Right atrium auricular region (tissue), 2 donors: Measurements from ENCODE around the gene FLRT3. TPM values are rescaled to one million over a fixed set of nuclear protein-coding genes. Genes with fewer than 3 reads are reported as not detected.

ENCODE experiments used
- DNase-seq: peaks from one replicate; pipeline ENCODE4 v3.0.0-alpha.2; 2019; ENCODE audit warnings: low spot score
- H3K27ac ChIP-seq, 2 donors: fragments of 200-600 bp; sonication (generic); 1 replicate in 1 of 2; 2 replicates in 1 of 2; pipeline ENCODE4 v1.5.1; 2016 to 2019
- H3K27me3 ChIP-seq, 2 donors: fragments of 200-600 bp; sonication (generic); one replicate each; pipeline versions ENCODE4 v1.5.1 to v1.6.0; 2017 to 2019
- H3K36me3 ChIP-seq: fragments of 200-600 bp; sonication (generic); one replicate; pipeline ENCODE4 v1.5.1; 2016
- H3K4me1 ChIP-seq, 2 donors: fragments of 200-600 bp; sonication (generic); one replicate each; pipeline versions ENCODE4 v1.5.1 to v1.6.0; 2017 to 2019
- H3K4me3 ChIP-seq, 2 donors: fragments of 200-600 bp; sonication (generic); 1 replicate in 1 of 2; 2 replicates in 1 of 2; pipeline ENCODE4 v1.5.1; 2017 to 2019; ENCODE audit warnings: mild to moderate bottlenecking in 1 of 2, moderate library complexity in 1 of 2
- H3K9me3 ChIP-seq, 2 donors: fragments of 200-600 bp; sonication (generic); one replicate each; pipeline ENCODE4 v1.5.1; 2019
- CTCF ChIP-seq, 2 donors: fragments of 200-600 bp; sonication (generic); IDR thresholded peaks; one replicate each; pipeline ENCODE4 v1.5.1; 2019; ENCODE audit warnings: antibody characterized with exemption in 2 of 2
- total RNA-seq, 2 donors: library from RNA; depleted of rRNA; stranded (reverse); fragments of >200 nt; gene quantifications; one replicate each; pipeline ENCODE4 v1.1.0, GENCODE V29; 2016

Gene FLRT3
- total RNA-seq, 2 donors from 2014 or later = 2.3 to 17.8 TPM

- no peak overlapping the region for H3K4me3 ChIP-seq
- no peaks in the 10 kb centered on the region for H3K9me3 ChIP-seq
- no peaks in the 10 kb centered on the region for H3K27me3 ChIP-seq
- no peaks in the 10 kb centered on the region for H3K4me1 ChIP-seq
- H3K36me3 ChIP-seq = no peaks in the 10 kb centered on the region
- no peak overlapping the region for H3K27ac ChIP-seq
- TF ChIP-seq CTCF (IDR thresholded peaks at IDR 0.05) = no peak
- DNase-seq = no peak
These were observed 23.9 kb downstream of the FLRT3 start for GRCh38 chr20:14313341-14314020.

GRCh38 chr20:14312001-14312400 lies 25.4 kb downstream of the FLRT3 start:
- Histone ChIP-seq H3K27ac (no peak overlapping the region), H3K9me3 (no peaks in the 10 kb centered on the region), H3K4me3 (no peak overlapping the region), H3K4me1 (no peaks in the 10 kb centered on the region), H3K27me3 (no peaks in the 10 kb centered on the region), H3K36me3 (no peaks in the 10 kb centered on the region)
- no peak for TF ChIP-seq CTCF (IDR thresholded peaks at IDR 0.05)
- no peak for DNase-seq

GRCh38 chr20:14310977-14311627 lies 26.3 kb downstream of the FLRT3 start:
- no peaks in the 10 kb centered on the region for H3K4me1 ChIP-seq
- H3K4me3 ChIP-seq = no peak overlapping the region
- no peak for TF ChIP-seq CTCF (IDR thresholded peaks at IDR 0.05)
- H3K27ac ChIP-seq = no peak overlapping the region
- H3K27me3 ChIP-seq = no peaks in the 10 kb centered on the region
- no peaks in the 10 kb centered on the region for H3K36me3 ChIP-seq
- DNase-seq = no peak
- H3K9me3 ChIP-seq = no peaks in the 10 kb centered on the region

DNA sequence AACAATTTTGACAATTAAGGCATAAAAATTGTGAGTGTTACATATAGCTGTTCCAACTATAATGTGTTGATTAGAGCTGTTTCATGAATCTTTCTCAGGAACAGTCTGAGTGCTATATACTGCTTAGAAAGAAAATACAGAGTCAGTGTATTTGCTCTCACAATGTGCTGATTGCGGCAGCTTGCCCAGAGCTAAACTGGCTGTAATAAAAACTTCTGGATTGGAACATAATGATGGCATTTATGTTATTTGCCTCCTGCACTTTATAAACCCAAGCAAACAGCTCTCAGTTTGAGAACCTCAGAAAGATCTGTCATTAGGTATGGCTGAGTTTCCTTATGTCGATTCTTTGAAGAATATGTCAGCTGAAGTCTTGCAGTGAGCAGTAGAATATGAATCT lies 29.5 kb downstream of the FLRT3 start:
- no peak overlapping the region for H3K4me3 ChIP-seq
- no peak for TF ChIP-seq CTCF (IDR thresholded peaks at IDR 0.05)
- no peak for DNase-seq
- no peak overlapping the region for H3K27ac ChIP-seq
- no peaks in the 10 kb centered on the region for H3K4me1 ChIP-seq
- H3K27me3 ChIP-seq = no peaks in the 10 kb centered on the region
- no peaks in the 10 kb centered on the region for H3K36me3 ChIP-seq
- H3K9me3 ChIP-seq = no peaks in the 10 kb centered on the region

GRCh38 chr20:14304472-14304871 lies 32.9 kb downstream of the FLRT3 start:
- H3K4me1 ChIP-seq = no peaks in the 10 kb centered on the region
- no peak overlapping the region for H3K4me3 ChIP-seq
- no peak for TF ChIP-seq CTCF (IDR thresholded peaks at IDR 0.05)
- no peak for DNase-seq
- no peaks in the 10 kb centered on the region for H3K36me3 ChIP-seq
- H3K27me3 ChIP-seq = no peaks in the 10 kb centered on the region
- peaks cover 0 to 6% of the 10 kb centered on the region in 2 donors for H3K9me3 ChIP-seq
- no peak overlapping the region for H3K27ac ChIP-seq
